Suprapubic skin (tissue), 4 donors: ENCODE measurements around the gene KIAA1210. TPM values are rescaled to one million over a fixed set of nuclear protein-coding genes. Genes with fewer than 3 reads are reported as not detected.
A peak's percentile ranks its signal among the peaks of the same experiment; 100 is the strongest.

ENCODE experiments used
- DNase-seq, 2 donors: peaks; one replicate each; pipeline ENCODE4 v3.0.0-alpha.2; 2019; ENCODE audit warnings: low spot score in 2 of 2
- H3K27ac ChIP-seq: fragments of 200-600 bp; sonication (generic); one replicate; pipeline ENCODE4 v1.5.1; 2019
- H3K27me3 ChIP-seq: fragments of 200-600 bp; sonication (generic); one replicate; pipeline ENCODE4 v1.5.1; 2019
- H3K36me3 ChIP-seq: fragments of 200-600 bp; sonication (generic); one replicate; pipeline ENCODE4 v1.5.1; 2019
- H3K4me1 ChIP-seq: fragments of 200-600 bp; sonication (generic); one replicate; pipeline ENCODE4 v1.5.1; 2019
- H3K4me3 ChIP-seq: fragments of 200-600 bp; sonication (generic); one replicate; pipeline ENCODE4 v1.5.1; 2019; ENCODE audit warnings: mild to moderate bottlenecking
- H3K9me3 ChIP-seq: fragments of 200-600 bp; sonication (generic); one replicate; pipeline ENCODE4 v1.5.1; 2019
- CTCF ChIP-seq, 2 donors: fragments of 200-600 bp in 1 of 2; fragments of 450-650 bp in 1 of 2; sonication (generic) in 1 of 2; IDR thresholded peaks; one replicate each; pipeline ENCODE4 v1.5.1; 2016 to 2019; ENCODE audit warnings: antibody characterized with exemption in 2 of 2, mild to moderate bottlenecking in 1 of 2, moderate library complexity in 1 of 2
- EP300 ChIP-seq: sonication (generic); formaldehyde crosslinking; IDR thresholded peaks from one replicate; pipeline ENCODE4 v1.6.1; 2017; ENCODE audit warnings: antibody characterized with exemption
- POLR2A ChIP-seq, 2 donors: fragments of 450-650 bp; IDR thresholded peaks; one replicate each; pipeline ENCODE4 v1.6.1; 2017; ENCODE audit warnings: antibody characterized with exemption in 2 of 2, mild to moderate bottlenecking in 2 of 2, moderate library complexity in 2 of 2
- POLR2AphosphoS5 ChIP-seq, 3 donors: sonication (generic); formaldehyde crosslinking; IDR thresholded peaks; one replicate each; pipeline ENCODE4 v1.6.1; 2017; ENCODE audit warnings: antibody characterized with exemption in 3 of 3
- WGBS: methylation state at CpG from one replicate; pipeline ENCODE4 v1.1.5; 2018; 5-methylcytosine and 5-hydroxymethylcytosine counted together
- total RNA-seq, 4 donors: library from RNA; depleted of rRNA; stranded (reverse); fragments of >200 nt; gene quantifications; one replicate each; pipeline ENCODE4 v1.1.0, GENCODE V29; 2016

Gene KIAA1210
- total RNA-seq, 4 donors from 2014 or later = 0.05 to 0.13 TPM; not detected in 2

GRCh38 chrX:119145241-119145653, 17.6 kb upstream of the KIAA1210 start:
- no peaks in the 10 kb centered on the region for H3K4me1 ChIP-seq
- WGBS = 36% methylated on average over 5 of the region's 5 CpGs
- no peak for TF ChIP-seq POLR2AphosphoS5 (IDR thresholded peaks at IDR 0.05)
- no peak for TF ChIP-seq EP300
- TF ChIP-seq POLR2A (IDR thresholded peaks at IDR 0.05) = no peak
- peak in 1 of 2 donors; percentile 15 for TF ChIP-seq CTCF (IDR thresholded peaks at IDR 0.05)
- H3K27ac ChIP-seq = no peak overlapping the region
- H3K9me3 ChIP-seq = no peaks in the 10 kb centered on the region
- no peaks in the 10 kb centered on the region for H3K27me3 ChIP-seq
- H3K36me3 ChIP-seq = no peaks in the 10 kb centered on the region
- no peak overlapping the region for H3K4me3 ChIP-seq
- DNase-seq = no peak

- Histone ChIP-seq H3K36me3 (no peaks in the 10 kb centered on the region), H3K4me3 (no peak overlapping the region), H3K4me1 (no peaks in the 10 kb centered on the region), H3K9me3 (no peaks in the 10 kb centered on the region), H3K27ac (no peak overlapping the region), H3K27me3 (no peaks in the 10 kb centered on the region)
- 65% methylated on average over 2 of the region's 2 CpGs for WGBS
- TF ChIP-seq EP300 = no peak
- no peak for DNase-seq
Observed at GRCh38 chrX:119134466-119134865, 6.9 kb upstream of the KIAA1210 start.

GRCh38 chrX:119132961-119133360, 5.3 kb upstream of the KIAA1210 start:
- Histone ChIP-seq H3K4me3 (no peak overlapping the region), H3K4me1 (no peaks in the 10 kb centered on the region), H3K27me3 (no peaks in the 10 kb centered on the region), H3K9me3 (no peaks in the 10 kb centered on the region), H3K36me3 (no peaks in the 10 kb centered on the region), H3K27ac (no peak overlapping the region)
- 83% methylated on average over 4 of the region's 5 CpGs for WGBS
- no peak for TF ChIP-seq POLR2A (IDR thresholded peaks at IDR 0.05)
- TF ChIP-seq CTCF (IDR thresholded peaks at IDR 0.05) = no peak
- no peak for TF ChIP-seq POLR2AphosphoS5 (IDR thresholded peaks at IDR 0.05)
- no peak for TF ChIP-seq EP300
- DNase-seq = no peak

- Histone ChIP-seq H3K36me3 (no peaks in the 10 kb centered on the region), H3K9me3 (no peaks in the 10 kb centered on the region), H3K4me1 (no peaks in the 10 kb centered on the region), H3K27me3 (no peaks in the 10 kb centered on the region), H3K27ac (no peak overlapping the region), H3K4me3 (no peak overlapping the region)
- TF ChIP-seq CTCF (IDR thresholded peaks at IDR 0.05) = no peak
- no peak for TF ChIP-seq POLR2A (IDR thresholded peaks at IDR 0.05)
- TF ChIP-seq POLR2AphosphoS5 (IDR thresholded peaks at IDR 0.05) = no peak
- no peak for TF ChIP-seq EP300
- DNase-seq = no peak
- WGBS = 61% methylated on average over 2 of the region's 2 CpGs
Observed at GRCh38 chrX:119132316-119132715, 4.7 kb upstream of the KIAA1210 start.

- H3K9me3 ChIP-seq = no peaks in the 10 kb centered on the region
- H3K4me3 ChIP-seq = no peak overlapping the region
- no peaks in the 10 kb centered on the region for H3K27me3 ChIP-seq
- no peaks in the 10 kb centered on the region for H3K4me1 ChIP-seq
- TF ChIP-seq POLR2AphosphoS5 (IDR thresholded peaks at IDR 0.05) (no peak), EP300 (no peak), POLR2A (IDR thresholded peaks at IDR 0.05) (no peak), CTCF (IDR thresholded peaks at IDR 0.05) (no peak)
- WGBS = 70% methylated on average over 2 of the region's 2 CpGs
- no peaks in the 10 kb centered on the region for H3K36me3 ChIP-seq
- no peak for DNase-seq
- no peak overlapping the region for H3K27ac ChIP-seq
Observed at GRCh38 chrX:119130911-119131310, 3.3 kb upstream of the KIAA1210 start.

GRCh38 chrX:119121341-119121740, 6.3 kb downstream of the KIAA1210 start:
- TF ChIP-seq POLR2AphosphoS5 (IDR thresholded peaks at IDR 0.05) = no peak
- TF ChIP-seq EP300 = no peak
- TF ChIP-seq POLR2A (IDR thresholded peaks at IDR 0.05) = no peak
- no peak for TF ChIP-seq CTCF (IDR thresholded peaks at IDR 0.05)
- WGBS = 83% methylated on average over 1 of the region's 1 CpG
- no peaks in the 10 kb centered on the region for H3K36me3 ChIP-seq
- no peak overlapping the region for H3K4me3 ChIP-seq
- H3K27ac ChIP-seq = no peak overlapping the region
- H3K4me1 ChIP-seq = no peaks in the 10 kb centered on the region
- no peaks in the 10 kb centered on the region for H3K9me3 ChIP-seq
- no peaks in the 10 kb centered on the region for H3K27me3 ChIP-seq
- DNase-seq = no peak
